ENCODE results near the gene UBAC1.

Gene UBAC1, protein sequence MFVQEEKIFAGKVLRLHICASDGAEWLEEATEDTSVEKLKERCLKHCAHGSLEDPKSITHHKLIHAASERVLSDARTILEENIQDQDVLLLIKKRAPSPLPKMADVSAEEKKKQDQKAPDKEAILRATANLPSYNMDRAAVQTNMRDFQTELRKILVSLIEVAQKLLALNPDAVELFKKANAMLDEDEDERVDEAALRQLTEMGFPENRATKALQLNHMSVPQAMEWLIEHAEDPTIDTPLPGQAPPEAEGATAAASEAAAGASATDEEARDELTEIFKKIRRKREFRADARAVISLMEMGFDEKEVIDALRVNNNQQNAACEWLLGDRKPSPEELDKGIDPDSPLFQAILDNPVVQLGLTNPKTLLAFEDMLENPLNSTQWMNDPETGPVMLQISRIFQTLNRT

DNA sequence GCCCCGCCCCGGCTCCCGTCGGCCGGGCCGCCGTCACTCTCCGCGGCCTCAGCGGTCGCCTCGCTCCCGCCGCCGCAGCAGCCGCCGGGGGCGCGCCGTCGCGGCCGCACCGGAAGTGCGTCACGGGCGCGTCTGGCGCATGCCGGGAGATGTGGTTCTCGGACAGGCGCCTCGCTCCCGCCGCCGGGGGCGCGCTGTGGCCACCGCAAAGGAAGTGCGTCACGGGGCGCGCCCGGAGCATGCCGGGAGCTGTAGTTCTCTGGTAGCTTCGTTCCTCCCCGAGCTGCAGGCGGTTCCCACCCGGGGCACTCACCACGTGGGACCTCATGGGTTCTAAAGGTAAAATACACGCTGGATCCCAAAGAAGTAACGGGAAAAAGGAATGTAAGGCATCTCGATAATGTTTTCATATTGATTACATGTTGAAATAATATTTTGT is at the start of gene UBAC1:
UBAC1 (minus strand) TSS at position 97 of the 439 bp plus-strand sequence. CDS start 211 bp downstream, outside the sequence.
- peak; percentile 99 for DNase-seq

DNA sequence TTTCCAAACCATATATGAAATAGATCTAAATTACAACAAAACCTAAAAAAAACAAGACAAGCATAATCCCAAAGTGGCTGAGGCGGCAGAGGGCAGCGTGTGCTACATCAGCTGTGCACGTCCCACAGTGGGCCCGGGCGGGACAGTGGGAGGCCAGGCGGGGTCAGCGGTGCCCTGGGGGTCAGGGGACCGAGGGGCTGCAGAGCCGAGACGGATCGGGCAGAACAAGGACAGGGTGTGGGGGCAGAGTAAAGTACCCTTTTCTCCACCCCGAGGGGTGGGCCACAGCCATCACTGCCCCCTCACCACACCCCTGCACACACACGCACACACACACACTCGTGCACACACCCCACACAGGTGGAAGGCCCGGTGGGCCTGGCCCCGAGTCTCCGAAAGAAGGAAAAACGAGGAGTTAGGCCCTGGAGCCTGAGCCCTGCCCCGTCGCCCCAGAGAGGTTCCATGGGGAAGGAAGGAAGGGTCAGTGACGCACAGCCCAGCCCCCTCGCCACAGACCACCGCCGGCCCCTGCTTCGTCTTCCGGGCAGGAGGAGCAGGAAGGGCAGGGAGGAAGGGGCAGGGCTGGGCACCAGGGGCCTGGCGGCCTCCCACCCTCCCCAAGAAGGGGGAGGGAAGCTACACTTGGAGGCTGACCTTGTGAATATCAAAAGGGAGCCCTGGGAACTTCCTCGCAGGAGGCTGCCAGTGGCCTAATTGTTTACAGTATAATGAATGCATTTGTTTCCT is 49.6 kb upstream of the UBAC1 start:
- no peak for DNase-seq

DNA sequence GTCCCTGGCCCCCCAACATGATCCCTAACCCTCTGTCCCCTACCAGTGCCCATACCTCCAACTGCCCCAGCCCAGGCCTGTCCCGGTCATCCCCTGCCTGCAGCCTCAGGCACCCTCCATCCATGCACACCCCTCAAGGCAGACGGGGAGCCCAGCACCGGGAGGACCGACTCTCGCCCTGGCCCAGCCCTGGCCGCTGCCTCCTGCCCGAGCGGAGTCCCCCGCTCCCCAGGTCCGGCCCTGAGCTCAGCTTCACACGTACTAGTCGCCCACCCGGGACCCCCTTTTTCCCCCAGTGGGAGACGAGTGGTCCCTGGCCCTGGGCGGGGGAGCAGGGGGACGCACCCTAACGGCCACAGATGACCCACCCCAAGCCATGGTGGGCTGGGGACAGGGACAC is 49.0 kb upstream of the UBAC1 start:
- DNase-seq: no peak

DNA sequence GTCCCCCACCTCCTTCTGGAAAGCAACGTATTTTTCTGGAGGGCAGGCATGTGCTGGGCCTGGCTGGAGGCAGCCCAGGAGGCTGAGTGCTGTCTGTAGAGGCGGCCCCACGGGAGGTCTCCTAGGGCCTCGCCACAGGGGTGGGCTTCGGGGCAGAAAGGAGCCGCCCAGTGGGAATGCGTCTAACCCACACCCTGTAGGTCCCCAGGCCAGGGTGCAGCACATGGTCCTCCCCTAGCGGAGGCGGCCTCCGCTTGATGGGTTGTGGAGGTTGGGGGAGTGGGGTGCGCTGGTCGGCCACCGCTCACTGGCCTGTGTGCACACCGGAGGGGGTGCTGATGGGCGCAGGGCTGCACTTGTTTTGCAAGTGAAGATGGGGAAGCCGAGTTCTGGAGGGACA is 48.3 kb upstream of the UBAC1 start:
- no peak for DNase-seq

DNA sequence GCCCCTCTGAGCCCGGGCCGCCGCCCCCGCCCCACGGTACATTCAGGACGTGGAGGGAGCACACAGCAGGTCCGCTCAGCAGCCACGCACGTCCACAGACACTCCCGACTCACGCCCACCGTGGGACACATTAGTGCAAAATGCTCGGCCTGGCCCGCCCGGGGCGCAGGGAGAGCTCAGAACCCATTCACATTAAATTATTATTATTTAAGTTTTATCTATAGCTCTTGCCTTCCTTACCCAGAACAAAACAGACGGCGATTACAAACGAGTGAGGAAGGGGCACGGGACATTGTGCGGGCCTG is 47.5 kb upstream of the UBAC1 start:
- DNase-seq: no peak

DNA sequence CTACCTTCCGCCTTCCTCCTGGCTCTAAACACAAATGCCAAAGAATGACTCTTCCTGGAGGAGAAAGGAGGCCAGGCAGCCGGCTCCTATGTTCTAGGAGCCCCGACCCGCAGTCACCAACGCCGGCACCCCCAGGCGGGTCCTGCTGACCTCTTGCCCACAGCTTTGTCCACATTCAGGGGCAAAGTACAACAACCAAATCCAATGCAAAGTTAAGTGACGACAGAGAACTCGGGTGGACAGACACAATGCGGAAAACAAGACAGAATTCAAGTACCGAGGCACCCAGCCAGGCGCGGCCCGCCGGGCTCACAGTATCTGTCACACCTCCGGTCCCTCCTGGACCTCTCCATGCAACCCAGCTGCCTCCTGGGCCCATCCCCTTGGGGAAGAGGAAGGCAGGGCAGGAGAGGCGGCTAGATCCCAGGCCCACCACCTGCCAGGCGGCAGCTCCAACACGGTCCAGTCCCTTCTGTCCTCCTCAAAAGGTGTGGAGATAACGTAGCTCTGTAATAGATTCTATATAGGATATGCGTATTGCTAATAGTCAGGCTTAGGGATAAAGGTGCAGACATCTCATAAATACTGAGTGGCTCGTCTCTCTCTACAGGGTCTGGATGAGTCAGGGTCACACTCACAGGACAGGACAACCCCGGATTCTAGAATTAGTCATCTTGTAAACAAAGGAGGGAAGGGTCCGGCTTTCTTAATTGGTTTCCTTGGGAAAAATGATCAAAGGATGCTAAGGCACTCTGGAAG is 46.9 kb upstream of the UBAC1 start:
- peak; percentile 87 for DNase-seq

DNA sequence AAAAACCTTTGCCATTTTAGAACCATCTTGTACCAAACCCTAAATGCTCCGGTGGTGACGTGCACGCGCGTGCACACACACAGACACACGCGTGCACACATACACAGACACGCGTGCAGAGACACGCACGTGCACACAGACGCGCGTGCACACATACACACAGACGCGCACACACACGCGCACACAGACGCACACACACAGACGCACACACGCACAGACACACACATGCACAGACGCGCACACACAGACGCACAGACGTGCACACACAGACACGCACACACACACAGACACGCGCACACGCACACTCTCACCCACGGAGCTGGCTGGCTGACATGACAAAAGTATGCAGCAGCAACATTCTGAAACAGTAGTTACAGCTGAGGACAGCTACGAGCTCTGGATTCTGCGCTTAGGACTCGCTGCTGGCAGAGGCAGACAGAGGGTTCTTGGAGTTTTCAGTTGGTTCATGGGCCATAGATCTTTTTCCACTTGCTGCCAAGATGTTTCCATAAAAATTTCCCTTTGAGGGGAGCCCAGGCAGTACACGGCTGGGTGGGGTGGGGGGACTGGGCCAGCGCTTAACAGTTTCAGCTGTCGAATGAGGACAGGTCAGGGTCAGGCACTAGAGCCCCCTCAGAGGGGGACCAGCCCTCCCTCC is 46.2 kb upstream of the UBAC1 start:
- DNase-seq: no peak

DNA sequence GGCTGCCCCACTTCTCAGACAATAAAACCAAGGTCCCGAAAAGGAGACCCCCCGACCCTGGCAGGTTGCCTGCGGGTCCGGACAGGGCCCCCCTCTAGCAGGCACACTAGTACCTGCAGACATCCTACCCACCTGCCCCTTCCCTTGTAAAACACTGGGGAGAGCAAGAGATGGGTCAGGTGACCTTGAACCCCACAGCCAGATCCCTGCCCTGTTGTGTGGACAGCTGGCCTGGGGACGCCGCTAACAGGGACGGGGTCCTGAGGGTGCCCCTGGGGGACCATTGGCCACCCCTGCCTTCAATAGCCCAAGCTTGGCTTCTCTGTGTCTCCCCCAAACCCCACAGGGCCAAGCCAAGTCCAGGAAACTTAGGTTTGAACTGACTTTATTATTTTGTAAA is 45.0 kb upstream of the UBAC1 start:
- DNase-seq: no peak

DNA sequence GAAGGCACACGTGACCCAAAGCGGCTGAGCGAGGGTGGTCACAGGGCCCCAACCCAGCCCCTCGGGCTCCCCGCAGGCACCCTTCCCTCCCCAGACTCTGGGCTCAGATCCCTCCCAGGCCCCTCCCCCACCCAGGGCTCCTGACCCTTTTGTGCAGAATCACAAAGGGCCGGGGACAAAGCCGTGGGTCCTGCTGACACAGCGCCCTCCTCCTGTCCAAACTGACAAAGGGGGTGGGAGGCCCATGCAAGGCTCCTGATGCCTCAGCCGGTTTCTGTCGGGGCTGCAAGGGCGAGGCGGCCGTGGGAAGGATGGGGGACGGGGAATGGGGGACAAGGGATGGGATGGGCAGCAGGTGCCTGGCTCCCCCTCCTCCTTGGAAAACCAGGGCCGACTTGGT is 43.5 kb upstream of the UBAC1 start:
- no peak for DNase-seq

DNA sequence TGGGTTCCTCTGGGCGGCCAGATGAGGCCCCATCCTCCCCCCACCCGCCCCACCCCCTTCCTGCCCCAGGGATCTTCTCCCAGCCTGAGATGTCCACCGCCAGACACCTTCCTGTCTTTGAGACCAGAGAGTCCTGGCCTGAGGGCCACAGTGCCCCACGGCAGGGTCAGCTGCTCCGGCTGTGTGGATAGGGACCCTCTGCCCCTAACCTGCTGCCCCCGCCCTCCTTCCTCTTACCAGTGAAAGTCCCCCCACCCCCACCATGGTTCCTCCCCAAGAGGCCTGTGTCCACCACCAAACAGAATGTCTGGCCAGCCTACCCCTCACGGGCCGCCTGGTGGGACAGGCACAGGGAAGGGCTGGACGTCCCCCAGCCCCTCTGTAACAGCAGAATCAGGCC is 43.0 kb upstream of the UBAC1 start:
- DNase-seq: no peak

DNA sequence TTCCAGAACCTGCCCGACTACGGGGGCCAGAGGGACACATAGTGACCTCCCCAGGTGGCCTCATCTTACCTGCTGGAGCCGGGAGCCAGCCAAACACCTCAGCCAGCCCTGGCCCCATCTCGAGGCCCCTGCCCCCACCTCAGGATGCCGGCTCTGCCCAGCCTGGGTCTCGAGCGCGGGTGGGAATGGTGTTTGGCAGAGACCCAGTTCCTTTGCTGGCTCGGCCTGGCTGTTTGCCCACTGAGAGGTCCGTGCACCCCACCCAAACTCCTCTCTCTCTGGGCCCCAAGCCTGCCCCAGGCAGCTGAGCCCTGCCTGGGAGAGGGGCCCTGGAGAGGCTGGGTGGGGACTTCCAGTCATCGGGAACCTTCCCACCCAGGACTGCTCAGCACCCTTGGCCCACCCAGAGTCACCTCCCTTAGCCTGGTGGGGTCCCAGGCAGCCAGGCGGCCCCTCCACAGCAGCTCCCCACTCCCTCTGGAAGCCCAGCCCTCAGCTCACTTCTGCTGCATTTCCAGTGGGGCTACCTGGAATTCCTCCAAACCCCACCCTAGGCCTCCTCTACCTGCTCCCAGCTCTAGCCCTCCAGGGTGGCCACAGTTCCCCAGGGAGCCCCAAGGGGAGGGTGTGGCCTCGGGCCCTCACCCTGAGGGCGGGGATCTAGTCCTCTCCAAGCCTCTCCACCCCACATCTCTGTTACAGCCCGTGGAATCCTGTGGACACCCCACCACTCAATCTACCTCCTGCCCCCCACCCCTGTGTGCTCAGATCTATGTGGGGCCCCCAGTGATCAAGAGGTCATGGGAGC is 42.4 kb upstream of the UBAC1 start:
- DNase-seq: no peak

DNA sequence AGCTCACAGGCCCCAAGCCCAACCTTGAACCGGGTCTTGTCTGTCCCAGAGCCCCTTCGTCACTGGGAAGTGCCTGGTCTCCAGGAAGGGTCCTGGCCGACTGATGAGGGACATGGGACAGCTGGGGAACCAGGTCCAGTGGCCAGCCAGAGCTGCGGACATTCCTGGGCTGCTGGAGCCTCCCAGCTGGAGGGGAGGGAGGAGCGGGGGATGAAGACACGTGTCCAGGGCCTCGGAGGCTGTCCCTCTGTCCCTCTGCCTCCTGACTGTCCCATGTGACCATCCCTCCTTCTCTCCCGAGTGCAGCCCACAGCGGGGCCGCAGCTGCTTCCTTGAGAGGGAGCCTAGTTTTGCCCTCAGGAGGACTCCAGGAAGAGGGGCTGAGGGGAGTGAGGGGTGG is 41.7 kb upstream of the UBAC1 start:
- no peak for DNase-seq

DNA sequence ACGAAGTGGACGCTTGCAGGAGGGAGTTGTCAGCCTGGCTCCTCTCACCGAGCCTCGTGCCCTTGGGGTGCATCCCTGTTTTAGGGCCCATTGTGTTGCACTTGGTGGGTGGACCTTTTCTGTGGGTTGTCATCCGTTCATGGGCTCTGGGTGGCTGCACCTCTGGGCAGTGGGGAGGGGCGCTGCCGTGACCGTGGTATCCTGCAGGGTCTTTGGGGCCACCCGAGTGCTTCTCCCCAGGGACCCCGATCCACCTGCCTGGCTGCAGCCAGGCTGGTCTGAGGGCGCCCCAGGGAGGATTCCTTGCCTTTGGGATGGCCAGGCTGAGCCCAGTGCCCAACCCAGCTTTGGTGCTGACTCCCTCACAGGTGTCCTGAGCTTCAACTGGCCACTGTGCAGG is 41.0 kb upstream of the UBAC1 start:
- no peak for DNase-seq

DNA sequence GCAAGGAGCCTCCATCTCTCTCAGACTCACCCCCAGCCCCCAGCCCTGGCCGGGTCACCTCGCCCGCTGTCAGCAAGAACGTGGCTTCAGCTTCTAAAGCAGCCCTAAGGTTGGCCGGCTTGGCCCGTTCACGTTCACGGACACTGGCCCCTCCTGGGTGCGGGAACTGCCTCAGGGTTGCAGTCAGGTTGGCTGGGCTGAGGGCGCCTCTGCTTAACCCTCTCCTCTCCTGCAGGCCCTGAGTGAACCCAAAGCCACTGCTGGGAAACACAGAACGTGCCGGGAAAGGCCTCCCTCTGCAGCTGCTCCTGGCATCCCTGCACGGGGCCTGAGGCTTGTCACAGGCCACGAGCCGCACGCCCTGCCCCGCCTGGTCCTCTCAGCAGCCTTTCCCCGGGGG is 40.1 kb upstream of the UBAC1 start:
- DNase-seq: no peak

DNA sequence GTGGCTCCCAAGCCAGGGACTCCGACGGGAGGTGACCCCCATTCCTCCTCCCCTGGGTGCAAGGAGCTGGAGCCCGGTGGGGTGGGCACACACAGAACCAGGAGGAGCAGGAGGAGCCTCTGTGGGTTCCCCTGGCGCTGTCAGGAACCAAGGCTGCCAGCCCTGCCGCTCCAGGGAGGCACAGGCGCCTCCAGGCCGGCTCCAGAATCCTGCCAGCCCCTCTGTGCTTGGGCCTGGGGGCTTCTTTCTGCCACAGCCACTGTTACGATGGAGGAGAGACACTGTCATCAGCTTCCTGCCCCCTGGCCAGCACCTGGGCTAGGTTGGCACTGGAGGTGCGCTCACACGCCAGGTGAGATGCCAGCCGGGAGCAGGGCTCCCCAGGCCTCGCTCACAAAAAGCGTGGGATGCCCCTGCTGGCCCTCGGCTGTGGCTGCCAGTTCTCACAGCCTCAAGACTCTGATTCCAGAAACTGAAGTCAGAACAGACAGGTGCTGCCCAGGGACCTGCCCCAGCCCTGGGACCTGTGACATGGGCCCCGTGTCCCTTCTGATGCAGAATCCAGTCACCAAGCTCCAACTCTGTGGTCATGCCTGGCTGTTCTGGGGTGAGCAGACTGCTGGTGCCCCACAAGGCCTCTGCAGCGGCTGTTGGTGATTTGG is 37.4 kb upstream of the UBAC1 start:
- no peak for DNase-seq

DNA sequence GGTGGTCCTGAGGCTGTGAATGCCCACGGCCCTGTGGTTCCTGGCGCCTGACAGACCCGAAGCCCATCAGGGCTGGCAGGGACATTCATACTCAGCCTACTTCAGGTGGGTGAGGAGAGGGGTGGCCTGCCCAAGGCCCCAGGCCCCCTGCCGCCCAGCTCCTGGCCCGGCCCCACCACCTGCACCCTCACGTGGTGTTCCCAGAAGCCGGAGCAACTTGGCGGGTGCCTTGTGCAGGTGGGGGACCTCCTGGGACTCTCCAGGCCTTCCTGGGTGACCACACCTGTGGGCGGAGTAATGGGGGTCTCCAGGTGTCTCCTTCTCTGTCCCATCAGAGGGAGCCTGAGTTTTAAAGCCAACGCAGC is 36.8 kb upstream of the UBAC1 start:
- DNase-seq: no peak

DNA sequence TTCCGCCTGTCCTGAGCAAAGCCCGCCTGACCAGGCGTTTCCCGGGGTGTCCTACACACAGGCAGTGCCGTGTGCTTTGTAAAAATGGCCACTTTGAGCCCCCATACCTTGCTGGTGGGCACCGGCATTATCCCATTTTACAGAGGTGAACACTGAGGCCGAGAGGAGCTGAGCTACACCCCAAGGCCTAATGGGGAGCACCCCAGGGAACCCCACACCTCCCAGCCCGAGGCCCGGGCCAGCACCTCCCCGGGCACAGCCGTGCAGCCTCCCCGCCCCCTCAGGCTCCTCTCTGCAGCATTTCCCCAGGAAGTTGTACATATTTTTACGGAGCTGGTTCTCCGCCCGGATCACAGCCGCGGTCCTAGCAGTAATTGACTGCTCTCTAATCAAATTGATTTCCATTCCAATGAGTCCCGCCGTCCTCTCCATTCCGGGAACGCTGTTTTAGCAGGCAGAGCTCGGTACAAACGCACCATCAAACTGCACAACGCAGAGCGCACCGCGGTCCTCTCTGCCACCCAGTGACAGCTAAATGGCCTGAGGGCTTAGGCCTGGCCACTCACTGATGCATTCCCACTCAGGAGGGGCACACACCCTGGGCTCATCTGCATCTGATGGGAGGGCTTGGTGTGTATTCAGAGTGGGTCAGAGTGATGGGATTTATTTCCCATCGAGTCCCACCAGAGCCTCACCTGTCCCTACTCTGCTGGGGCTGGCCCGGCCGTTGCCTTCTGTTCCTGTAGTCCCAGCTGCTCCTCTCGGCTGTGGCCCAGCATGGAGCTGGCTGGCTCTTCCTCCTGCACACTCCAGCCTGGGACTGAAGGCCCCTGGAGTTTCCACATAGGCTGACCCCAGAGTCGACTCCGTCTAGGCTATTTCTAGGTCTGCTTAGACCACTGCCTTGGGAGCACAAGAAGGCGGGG is 36.2 kb upstream of the UBAC1 start:
- DNase-seq: no peak

DNA sequence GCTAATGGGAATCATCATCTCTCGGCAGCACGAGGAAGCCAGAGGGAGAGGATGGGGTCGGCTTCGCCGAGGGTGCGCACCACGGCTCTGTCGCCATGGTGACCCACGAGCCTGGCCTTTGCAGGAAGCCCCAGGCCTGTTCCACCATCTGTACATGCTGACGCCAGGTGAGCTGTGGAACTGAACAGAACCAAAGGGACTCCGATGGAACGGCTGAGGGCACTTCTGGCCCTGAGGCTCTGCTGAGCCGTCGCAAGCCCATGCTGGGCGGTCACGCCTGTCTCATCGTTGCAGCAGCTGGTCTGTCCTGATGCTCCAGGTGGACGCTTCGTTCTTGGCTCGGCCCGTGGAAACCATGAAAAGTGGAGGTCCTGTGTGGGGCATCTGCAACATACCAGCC is 34.6 kb upstream of the UBAC1 start:
- no peak for DNase-seq

DNA sequence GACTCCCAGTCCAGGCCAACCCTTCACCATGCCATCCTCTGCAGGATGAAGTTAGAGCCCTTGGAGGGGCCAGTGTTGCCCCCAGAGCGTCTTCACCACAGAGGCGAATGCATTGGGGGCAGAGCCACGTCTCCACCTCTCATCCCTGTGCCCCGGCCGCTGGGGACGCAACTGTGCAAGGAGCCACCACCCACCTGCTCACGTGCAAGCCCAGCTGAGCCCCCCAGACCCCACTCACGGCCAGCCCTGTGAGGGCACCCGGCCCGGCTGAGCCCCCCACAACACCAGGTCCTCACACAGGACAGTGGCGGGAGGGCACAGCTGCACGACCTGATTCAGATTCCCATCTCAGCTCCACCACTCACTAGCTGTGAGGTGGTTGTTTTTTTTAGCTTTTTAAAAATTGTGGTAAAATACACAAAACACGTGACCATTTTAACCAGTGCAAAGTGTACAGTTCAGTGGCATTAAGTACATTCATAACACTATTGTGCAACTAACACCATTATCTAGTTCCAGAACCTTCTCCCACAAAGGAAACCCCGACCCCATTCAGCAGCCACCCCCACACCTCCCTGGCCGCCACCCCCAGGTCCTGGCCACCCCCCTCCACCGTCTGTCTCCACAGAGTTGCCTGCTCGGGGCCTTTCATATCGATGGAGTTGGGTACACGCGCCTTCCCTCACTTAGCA is 33.5 kb upstream of the UBAC1 start:
- no peak for DNase-seq

All from 8988T (cell line).